Memory B cell (primary cell): ENCODE measurements around the gene COL24A1.

Experiments used
- ATAC-seq: fragments of 150-1000 bp; cut with Tn5 transposase; 2 replicates; pipeline ENCODE4 v1.10.0; 2021; ENCODE audit warnings: low read depth, mild to moderate bottlenecking, moderate library complexity
- DNase-seq, 2 donors: peaks; one replicate each; pipeline ENCODE4 v3.0.0; 2022; ENCODE audit warnings: low spot score in 2 of 2
- H3K27ac Mint-ChIP-seq: one replicate; pipeline ENCODE4 v1.8.0; 2022; ENCODE audit warnings: mild to moderate bottlenecking, moderate library complexity, mixed read lengths
- H3K27me3 Mint-ChIP-seq: one replicate; pipeline ENCODE4 v1.8.0; 2022; ENCODE audit warnings: mixed read lengths
- H3K36me3 Mint-ChIP-seq: one replicate; pipeline ENCODE4 v1.8.0; 2022; ENCODE audit warnings: mild to moderate bottlenecking, mixed read lengths
- H3K4me1 Mint-ChIP-seq: one replicate; pipeline ENCODE4 v1.8.0; 2022; ENCODE audit warnings: mixed read lengths
- H3K4me3 Mint-ChIP-seq: one replicate; pipeline ENCODE4 v1.8.0; 2022; ENCODE audit warnings: mild to moderate bottlenecking, moderate library complexity, mixed read lengths
- H3K9me3 Mint-ChIP-seq: one replicate; pipeline ENCODE4 v1.8.0; 2022; ENCODE audit warnings: mixed read lengths

The COL24A1 gene

GRCh38 chr1:86175756-86176155 lies 19.2 kb upstream of the COL24A1 start:
- DNase-seq, result no peak
- Mint-ChIP-seq H3K9me3 (no peaks in the 10 kb centered on the region), H3K27me3 (peaks cover 1% of the 10 kb centered on the region), H3K4me3 (no peak overlapping the region), H3K27ac (no peak overlapping the region), H3K4me1 (no peaks in the 10 kb centered on the region), H3K36me3 (no peaks in the 10 kb centered on the region)
- ATAC-seq, result no peak

- DNase-seq (no peak), ATAC-seq (no peak)
- Mint-ChIP-seq H3K27me3 (peaks cover 1% of the 10 kb centered on the region), H3K9me3 (peaks cover 8% of the 10 kb centered on the region), H3K4me1 (no peaks in the 10 kb centered on the region), H3K27ac (no peak overlapping the region), H3K4me3 (no peak overlapping the region), H3K36me3 (no peaks in the 10 kb centered on the region)
Measured at GRCh38 chr1:86169625-86170024, 13.1 kb upstream of the COL24A1 start.

- no peak overlapping the region for H3K4me3 Mint-ChIP-seq
- no peaks in the 10 kb centered on the region for H3K36me3 Mint-ChIP-seq
- no peak overlapping the region for H3K27ac Mint-ChIP-seq
- peaks cover 4% of the 10 kb centered on the region for H3K4me1 Mint-ChIP-seq
- peaks cover 5% of the 10 kb centered on the region for H3K9me3 Mint-ChIP-seq
- ATAC-seq, result no peak
- peaks cover 17% of the 10 kb centered on the region for H3K27me3 Mint-ChIP-seq
- DNase-seq, result no peak
Measured at GRCh38 chr1:86159800-86160199, 3.2 kb upstream of the COL24A1 start.

DNA sequence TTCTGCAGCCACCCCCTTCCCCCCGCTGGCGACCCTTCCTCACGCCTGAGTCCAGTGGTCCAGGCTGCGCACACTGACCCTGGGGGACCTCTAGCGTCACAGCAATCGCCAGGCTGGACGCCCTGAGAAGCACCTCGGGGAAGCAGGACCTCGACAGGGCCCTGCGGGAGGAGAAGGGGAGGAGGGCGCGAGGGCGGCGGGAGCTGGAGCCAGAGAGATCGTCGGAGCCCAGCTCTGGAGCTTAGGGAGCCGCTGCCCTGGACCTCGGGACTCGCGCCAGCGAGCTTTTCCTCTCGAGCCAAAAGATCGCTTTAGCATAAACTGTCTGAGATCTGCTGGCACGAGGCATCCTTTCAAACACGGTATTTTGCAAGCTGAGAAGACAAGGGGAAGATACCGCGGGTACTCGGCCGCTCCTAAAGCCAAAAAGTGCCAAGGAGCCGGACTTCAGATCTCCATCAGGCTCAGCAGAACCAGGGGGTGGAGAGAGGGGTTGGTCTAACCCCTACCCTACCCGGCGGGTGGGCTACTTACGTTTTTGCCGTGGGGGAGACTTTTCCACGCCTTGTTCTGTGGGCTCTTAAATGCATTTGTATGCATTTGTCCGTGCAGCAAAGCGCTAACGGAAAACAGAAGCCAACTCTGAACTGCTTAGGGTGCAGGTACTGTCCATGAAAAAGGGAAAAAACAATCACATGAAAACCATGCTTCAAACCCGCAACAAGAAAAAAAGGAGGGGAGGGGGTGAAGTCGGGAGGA lies 586 bp downstream of the COL24A1 start:
- no peak for ATAC-seq
- no peak for DNase-seq

GRCh38 chr1:86155051-86155806 lies 1.3 kb downstream of the COL24A1 start:
- no peaks in the 10 kb centered on the region for H3K36me3 Mint-ChIP-seq
- DNase-seq (no peak), ATAC-seq (no peak)
- H3K4me3 Mint-ChIP-seq, result no peak overlapping the region
- H3K4me1 Mint-ChIP-seq, result peaks cover 4% of the 10 kb centered on the region
- H3K27ac Mint-ChIP-seq, result no peak overlapping the region
- H3K27me3 Mint-ChIP-seq, result peaks cover 25% of the 10 kb centered on the region
- H3K9me3 Mint-ChIP-seq, result peaks cover 5% of the 10 kb centered on the region

More for the DNA sequence above, 586 bp downstream of the COL24A1 start:
- Mint-ChIP-seq H3K4me1 (peaks cover 4% of the 10 kb centered on the region), H3K4me3 (peak overlapping the region; percentile 28), H3K36me3 (no peaks in the 10 kb centered on the region), H3K27ac (no peak overlapping the region), H3K9me3 (peaks cover 6% of the 10 kb centered on the region), H3K27me3 (peaks cover 25% of the 10 kb centered on the region)

DNA sequence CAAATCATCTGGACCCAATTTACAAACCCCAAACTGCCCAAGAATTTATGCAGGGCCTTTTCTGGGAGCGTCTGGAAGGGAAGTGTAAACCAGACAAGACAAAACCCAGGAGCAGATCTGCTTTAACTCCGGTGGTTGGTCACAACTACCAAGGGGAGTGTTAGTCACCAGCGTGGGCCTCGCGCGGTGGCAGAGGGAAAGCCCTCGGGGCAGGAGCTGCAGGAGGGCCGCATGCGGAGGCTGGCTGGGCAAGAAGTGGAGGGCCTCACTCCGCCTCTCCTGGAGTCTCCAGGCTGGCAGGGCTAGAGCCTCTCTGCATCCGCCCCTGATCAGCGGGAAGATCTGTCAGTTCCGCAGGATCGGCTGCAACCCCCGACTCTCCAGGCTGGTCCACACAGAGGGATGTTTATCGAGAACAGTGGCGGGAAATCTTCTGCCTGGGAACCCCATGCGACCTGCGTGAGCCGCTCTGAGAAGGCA lies 2.0 kb downstream of the COL24A1 start:
- H3K9me3 Mint-ChIP-seq, result peaks cover 5% of the 10 kb centered on the region
- no peak overlapping the region for H3K4me3 Mint-ChIP-seq
- H3K36me3 Mint-ChIP-seq, result no peaks in the 10 kb centered on the region

DNA sequence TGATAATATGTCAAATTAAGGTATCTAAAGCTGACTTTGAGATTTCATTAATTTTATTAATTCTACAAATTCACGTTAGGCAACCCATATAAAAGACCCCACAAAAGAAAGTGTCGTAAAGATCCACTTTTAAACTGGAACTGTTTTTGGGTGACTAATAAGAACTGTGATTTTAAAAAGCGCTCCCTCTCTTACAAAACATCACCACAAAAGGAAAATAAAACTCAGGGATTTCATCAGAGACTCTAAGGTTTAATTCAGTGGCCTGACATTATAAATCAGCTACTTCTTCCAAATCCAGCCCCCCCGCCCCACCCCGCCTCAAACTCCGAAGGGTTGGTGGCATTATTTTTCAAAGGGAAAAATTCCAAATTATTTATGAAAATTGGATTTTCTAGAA lies 2.7 kb downstream of the COL24A1 start:
- Mint-ChIP-seq H3K27me3 (peaks cover 23% of the 10 kb centered on the region), H3K36me3 (no peaks in the 10 kb centered on the region), H3K27ac (no peak overlapping the region), H3K4me3 (no peak overlapping the region), H3K4me1 (peaks cover 4% of the 10 kb centered on the region), H3K9me3 (peaks cover 1% of the 10 kb centered on the region)
- ATAC-seq (no peak), DNase-seq (no peak)

More for the DNA sequence above, 2.0 kb downstream of the COL24A1 start:
- Mint-ChIP-seq H3K27me3 (peaks cover 25% of the 10 kb centered on the region), H3K27ac (no peak overlapping the region), H3K4me1 (peaks cover 4% of the 10 kb centered on the region)
- no peak for DNase-seq
- ATAC-seq, result no peak

DNA sequence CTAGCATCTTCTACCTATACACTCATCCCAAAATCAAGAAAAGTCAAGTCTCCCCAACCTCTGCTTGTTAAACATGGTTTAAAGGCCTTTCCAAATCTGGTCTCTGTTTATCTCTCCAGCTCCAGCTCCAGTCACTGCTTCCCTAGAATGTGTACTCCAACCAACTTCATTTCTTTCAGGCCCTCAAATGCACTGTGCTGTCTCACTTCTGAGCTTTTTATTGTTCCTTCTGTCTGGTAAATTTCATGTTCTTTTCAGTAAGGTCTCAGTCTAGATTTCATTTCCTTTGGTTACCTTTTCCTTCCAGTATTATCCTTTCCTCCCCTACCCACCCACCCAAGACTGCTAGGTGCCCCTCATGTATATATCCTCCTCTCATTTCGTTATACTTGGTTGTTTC lies 3.7 kb downstream of the COL24A1 start:
- peaks cover 20% of the 10 kb centered on the region for H3K27me3 Mint-ChIP-seq
- ATAC-seq (no peak), DNase-seq (no peak)
- H3K4me1 Mint-ChIP-seq, result peaks cover 4% of the 10 kb centered on the region
- H3K36me3 Mint-ChIP-seq, result no peaks in the 10 kb centered on the region
- H3K9me3 Mint-ChIP-seq, result peaks cover 1% of the 10 kb centered on the region
- no peak overlapping the region for H3K4me3 Mint-ChIP-seq
- H3K27ac Mint-ChIP-seq, result no peak overlapping the region

GRCh38 chr1:86151427-86151826 lies 5.1 kb downstream of the COL24A1 start:
- DNase-seq, result no peak
- H3K27me3 Mint-ChIP-seq, result peaks cover 14% of the 10 kb centered on the region

DNA sequence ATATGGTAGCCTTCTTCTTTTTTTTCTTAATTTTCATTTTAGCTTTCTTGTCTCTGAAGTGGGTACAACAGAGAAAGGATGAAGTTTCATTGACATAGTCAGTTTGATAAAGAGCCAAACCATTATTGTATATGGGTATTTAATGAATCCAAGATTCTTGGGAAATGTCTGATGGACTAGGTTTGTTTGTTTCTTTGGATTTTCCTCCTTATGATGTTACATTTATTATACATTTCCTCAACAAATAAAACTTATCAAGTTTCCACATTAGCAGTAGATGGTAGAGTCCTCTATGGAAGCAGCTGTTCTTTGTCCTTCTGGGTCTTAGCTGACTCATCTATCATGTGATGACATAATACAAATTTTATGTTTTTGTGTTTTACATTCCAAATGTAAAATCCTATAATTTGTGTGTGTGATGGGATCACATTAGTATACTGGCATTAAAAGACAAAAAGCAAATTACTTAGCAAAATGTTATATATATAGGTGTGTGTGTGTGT lies 6.0 kb downstream of the COL24A1 start:
- H3K4me1 Mint-ChIP-seq, result no peaks in the 10 kb centered on the region
- no peaks in the 10 kb centered on the region for H3K36me3 Mint-ChIP-seq
- H3K27me3 Mint-ChIP-seq, result peaks cover 12% of the 10 kb centered on the region
- ATAC-seq, result no peak
- H3K4me3 Mint-ChIP-seq, result no peak overlapping the region
- peaks cover 1% of the 10 kb centered on the region for H3K9me3 Mint-ChIP-seq
- H3K27ac Mint-ChIP-seq, result no peak overlapping the region
- no peak for DNase-seq

More at GRCh38 chr1:86151427-86151826, 5.1 kb downstream of the COL24A1 start:
- peaks cover 1% of the 10 kb centered on the region for H3K9me3 Mint-ChIP-seq
- no peak for ATAC-seq
- no peaks in the 10 kb centered on the region for H3K36me3 Mint-ChIP-seq
- peaks cover 2% of the 10 kb centered on the region for H3K4me1 Mint-ChIP-seq
- no peak overlapping the region for H3K4me3 Mint-ChIP-seq
- H3K27ac Mint-ChIP-seq, result no peak overlapping the region

- no peak for DNase-seq
- no peak overlapping the region for H3K27ac Mint-ChIP-seq
- H3K4me1 Mint-ChIP-seq, result no peaks in the 10 kb centered on the region
- H3K36me3 Mint-ChIP-seq, result no peaks in the 10 kb centered on the region
- peaks cover 8% of the 10 kb centered on the region for H3K27me3 Mint-ChIP-seq
- H3K9me3 Mint-ChIP-seq, result peaks cover 1% of the 10 kb centered on the region
- ATAC-seq, result no peak
- no peak overlapping the region for H3K4me3 Mint-ChIP-seq
Measured at GRCh38 chr1:86149591-86149990, 7.0 kb downstream of the COL24A1 start.

GRCh38 chr1:86147755-86148154 lies 8.8 kb downstream of the COL24A1 start:
- no peak overlapping the region for H3K27ac Mint-ChIP-seq
- H3K4me1 Mint-ChIP-seq, result no peaks in the 10 kb centered on the region
- DNase-seq, result no peak
- H3K9me3 Mint-ChIP-seq, result no peaks in the 10 kb centered on the region
- no peak overlapping the region for H3K4me3 Mint-ChIP-seq
- no peak for ATAC-seq
- no peaks in the 10 kb centered on the region for H3K36me3 Mint-ChIP-seq
- no peaks in the 10 kb centered on the region for H3K27me3 Mint-ChIP-seq

DNA sequence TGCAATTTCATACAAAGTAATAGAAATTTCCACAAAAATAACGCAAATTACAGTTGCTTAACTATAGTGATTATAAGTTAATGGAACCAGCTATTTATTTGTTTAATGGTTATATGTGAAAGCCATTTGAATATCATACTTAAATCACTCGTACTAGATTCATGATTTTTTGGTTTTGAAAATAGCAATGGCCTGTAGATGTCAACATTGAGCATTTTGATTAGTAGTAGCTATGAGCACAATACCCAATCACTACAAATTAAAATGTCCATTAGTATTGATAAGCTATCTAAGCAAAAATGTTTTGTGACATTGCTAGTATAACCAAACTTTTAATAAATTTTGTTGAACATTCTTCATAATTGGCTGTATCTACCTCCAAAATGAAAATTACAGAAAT lies 10.0 kb downstream of the COL24A1 start:
- Mint-ChIP-seq H3K27me3 (peaks cover 2% of the 10 kb centered on the region), H3K4me1 (no peaks in the 10 kb centered on the region), H3K27ac (no peak overlapping the region), H3K4me3 (no peak overlapping the region), H3K9me3 (no peaks in the 10 kb centered on the region), H3K36me3 (no peaks in the 10 kb centered on the region)
- ATAC-seq (no peak), DNase-seq (no peak)

- DNase-seq (no peak), ATAC-seq (no peak)
- H3K27ac Mint-ChIP-seq, result no peak overlapping the region
- H3K4me3 Mint-ChIP-seq, result no peak overlapping the region
- H3K4me1 Mint-ChIP-seq, result no peaks in the 10 kb centered on the region
- H3K27me3 Mint-ChIP-seq, result peaks cover 5% of the 10 kb centered on the region
- no peaks in the 10 kb centered on the region for H3K36me3 Mint-ChIP-seq
- H3K9me3 Mint-ChIP-seq, result peaks cover 7% of the 10 kb centered on the region
Measured at GRCh38 chr1:86140281-86140880, 16.2 kb downstream of the COL24A1 start.
